Activated CD8-positive, alpha-beta memory T cell treated with anti-CD3 and anti-CD28 coated beads, Interleukin-2, amount 50 U/mL, for 24 hours (primary cell): Measurements from ENCODE around the gene CHST1.

Experiments used
- DNase-seq: peaks from one replicate; pipeline ENCODE4 v3.0.0-alpha.2; 2020; ENCODE audit errors: extremely low read depth

The CHST1 gene, protein sequence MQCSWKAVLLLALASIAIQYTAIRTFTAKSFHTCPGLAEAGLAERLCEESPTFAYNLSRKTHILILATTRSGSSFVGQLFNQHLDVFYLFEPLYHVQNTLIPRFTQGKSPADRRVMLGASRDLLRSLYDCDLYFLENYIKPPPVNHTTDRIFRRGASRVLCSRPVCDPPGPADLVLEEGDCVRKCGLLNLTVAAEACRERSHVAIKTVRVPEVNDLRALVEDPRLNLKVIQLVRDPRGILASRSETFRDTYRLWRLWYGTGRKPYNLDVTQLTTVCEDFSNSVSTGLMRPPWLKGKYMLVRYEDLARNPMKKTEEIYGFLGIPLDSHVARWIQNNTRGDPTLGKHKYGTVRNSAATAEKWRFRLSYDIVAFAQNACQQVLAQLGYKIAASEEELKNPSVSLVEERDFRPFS

DNA sequence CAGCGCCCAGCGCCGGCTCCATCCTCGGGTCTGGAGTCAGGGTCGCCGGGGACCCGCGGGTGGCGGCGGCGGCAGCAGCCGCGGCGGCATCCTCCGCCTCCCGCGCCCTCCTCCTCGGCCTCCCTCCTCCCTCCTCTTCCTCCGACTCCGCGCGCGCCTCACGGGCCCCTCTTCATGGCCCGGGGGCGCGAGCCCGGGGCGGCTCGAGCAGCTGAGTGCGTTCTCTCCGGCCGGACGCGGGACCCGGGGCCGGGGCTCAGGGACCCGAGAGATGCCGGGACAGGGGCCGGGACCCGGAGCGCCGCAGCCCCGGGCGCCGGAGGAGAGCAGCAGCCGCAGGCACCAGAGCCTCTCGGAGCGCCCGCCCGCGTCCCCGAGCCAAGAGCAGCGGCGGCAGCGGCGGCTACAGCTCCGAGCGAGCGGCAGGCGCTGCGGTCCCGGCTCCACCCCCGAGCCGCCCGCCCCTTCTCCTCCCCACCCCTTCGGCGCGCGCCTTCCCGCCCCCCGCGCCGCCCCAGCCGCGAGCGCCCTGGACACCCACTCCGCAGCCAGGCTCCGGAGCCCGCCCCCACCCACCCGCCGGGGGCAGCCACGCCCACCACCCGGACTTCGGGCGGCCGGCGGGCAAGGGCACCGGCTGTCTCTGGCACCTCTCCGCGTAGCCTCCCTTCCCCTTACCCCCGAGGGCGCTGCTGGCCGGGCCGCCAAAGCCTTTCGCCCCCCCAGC, at the start of gene CHST1:
CHST1 (minus strand) TSS at position 417 of the 727 bp plus-strand sequence. CDS start 14,699 bp downstream, outside the sequence.
- no peak for DNase-seq

DNA sequence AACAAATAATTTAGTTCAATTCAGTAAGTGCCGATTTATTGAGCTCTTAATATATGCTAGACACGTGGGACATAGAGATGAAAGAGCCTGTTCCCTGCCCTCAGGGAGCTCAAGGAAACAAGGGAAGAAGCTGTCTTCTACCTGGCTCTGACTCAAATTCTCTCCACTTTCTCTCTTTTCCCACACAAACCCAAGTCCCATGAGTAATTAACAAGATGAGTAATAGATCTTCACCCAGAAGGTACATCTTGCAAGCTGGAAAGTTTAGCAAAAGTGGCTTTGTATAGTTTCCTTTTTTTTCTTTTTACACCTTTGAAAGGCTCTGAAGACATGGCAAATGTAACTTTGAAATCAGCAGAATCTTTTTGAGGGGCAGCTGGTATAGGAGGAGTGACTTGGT, 48.2 kb upstream of the CHST1 start:
- DNase-seq: no peak

DNA sequence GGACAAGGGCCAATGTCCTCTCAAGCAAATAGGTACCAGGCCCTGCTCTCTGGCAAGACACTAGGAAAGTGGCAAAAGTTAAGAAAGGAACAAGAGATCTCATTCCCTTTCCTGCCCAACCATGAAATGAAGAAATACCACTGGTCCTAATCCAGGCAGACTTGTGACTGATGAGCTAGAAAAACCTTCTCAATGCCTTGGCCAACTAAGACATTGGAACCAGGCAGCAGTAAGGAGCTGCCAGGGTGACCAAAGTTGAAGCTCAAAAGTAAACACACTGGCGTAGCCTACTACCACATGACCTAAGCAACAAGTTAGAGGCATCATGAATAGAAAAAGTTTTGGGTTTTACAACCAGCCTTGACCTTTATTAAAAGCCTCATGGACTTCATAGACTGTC, 45.1 kb upstream of the CHST1 start:
- DNase-seq: no peak

DNA sequence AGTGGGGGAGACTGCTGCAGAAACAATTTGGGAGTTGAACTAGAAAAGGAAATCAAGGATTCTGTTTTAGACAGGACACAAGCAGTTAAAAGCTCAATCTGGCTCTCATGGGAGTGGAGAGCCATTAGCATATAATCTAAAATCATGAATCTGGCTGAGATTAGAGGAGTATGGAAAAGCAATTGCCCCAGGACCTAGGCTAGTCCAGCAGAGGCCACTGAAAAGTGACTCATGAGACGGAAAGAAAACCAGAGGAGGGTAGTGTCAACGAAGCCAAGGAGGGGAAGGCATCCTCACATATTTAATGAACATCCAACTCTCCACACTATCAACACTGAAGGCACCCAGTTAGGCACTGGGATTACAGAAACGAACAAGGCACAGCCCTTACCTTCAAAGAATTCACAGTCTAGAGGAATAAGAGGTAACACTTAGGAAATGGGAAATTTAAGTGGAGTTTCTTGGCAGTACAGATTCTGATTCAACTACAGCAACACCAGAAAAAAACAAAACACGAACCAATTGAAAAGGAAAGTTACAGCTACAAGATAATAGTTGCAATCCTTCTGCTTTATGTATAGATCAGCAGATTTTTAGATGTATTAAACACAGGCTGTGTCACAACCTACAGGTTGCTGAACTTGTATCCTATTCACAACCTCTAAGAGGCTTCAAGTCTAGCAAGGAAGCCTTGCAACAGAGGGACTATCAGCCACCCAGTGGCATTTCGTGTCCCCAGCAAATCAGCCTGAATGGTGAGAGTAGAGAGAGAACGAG, 43.7 kb upstream of the CHST1 start:
- no peak for DNase-seq

DNA sequence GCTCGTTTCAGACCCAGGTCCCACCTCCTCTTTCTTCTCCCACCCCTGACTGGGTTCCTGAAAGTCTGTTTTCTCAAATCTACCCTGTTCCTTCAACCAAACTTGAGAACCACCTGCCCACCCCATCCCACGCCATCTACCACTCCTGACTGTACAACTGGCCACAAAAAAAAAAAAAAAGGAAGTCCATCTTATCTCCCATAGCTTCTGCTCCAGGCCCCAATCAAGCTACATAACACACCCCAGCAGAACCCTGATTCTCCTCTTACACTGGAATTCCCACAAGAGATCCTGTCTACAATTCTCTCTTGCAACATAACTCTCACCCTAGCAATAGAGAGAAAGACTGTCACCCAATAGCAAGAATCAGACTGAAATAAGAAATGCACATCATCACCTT, 39.2 kb upstream of the CHST1 start:
- DNase-seq: no peak

DNA sequence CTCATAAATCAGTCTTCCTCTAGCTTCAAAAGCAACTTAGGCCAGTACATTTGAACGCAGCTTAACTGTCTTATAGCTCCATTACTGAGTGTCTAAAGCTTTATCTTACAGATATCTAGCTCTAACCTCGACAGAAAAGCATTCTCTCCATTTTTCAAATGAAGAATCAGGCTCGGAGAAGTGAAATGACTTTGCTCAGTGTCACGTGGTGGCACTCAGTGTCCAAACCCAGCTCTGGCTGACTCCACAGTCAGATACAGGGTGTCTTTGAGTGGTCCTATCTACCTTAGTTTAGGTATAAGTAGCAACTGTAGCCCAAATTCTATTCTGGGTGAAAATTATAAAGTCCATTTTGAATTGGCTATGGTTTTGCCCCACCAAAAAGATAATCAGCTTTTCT, 38.7 kb upstream of the CHST1 start:
- no peak for DNase-seq

DNA sequence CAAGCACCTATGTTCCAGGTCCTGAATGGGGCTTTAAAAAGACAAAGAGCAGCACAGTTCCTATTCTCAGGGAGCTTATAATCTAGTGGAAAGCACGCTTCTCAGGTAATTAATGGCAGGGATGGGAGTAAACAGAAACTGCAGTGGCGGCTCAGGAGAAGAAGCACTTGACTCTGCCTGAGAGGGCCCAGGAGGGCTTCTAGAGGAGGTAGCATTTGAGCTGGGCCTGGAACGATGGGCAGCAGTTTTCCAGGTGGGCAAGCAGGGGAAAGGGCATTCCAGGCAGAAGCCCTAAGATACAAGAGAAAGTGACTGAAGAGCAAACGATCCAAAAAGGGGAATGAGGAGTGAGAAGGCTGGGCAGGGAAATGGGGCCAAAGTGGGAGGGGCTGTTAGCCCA, 37.1 kb upstream of the CHST1 start:
- DNase-seq: no peak

DNA sequence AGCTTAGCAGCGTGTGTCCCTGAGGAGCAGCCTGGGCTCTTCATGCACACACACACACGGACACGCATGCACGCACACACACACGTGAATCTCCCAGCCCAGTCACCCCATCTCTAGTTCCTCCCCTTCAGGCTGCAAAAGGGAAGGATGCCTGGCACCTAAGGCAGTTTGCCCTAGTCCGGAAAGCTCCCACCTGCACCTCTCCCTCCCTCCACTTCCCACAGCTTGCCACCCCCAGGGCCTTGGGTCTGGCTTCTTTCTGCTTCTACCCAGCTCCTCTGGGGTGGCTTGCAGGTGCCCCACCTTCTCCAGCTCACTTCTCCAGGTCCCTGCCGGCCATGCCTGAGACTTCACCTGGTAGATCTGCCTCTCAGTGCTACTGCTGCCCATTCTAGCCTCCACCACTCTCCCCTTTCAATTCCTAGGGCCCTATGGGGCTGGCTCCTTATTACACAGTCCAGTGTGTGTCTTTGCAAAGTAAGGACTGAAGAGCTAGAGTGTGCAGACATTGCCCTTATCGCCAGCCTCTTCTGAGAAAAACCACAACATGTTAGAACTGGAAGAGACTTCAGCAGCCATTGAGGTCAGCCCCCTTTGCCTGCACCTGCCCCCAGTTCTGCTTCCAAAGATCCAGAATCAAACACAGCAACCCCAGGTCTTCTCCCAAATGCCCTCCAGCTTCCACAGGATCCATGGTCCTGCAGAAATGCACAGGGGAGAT, 33.5 kb upstream of the CHST1 start:
- DNase-seq: no peak

DNA sequence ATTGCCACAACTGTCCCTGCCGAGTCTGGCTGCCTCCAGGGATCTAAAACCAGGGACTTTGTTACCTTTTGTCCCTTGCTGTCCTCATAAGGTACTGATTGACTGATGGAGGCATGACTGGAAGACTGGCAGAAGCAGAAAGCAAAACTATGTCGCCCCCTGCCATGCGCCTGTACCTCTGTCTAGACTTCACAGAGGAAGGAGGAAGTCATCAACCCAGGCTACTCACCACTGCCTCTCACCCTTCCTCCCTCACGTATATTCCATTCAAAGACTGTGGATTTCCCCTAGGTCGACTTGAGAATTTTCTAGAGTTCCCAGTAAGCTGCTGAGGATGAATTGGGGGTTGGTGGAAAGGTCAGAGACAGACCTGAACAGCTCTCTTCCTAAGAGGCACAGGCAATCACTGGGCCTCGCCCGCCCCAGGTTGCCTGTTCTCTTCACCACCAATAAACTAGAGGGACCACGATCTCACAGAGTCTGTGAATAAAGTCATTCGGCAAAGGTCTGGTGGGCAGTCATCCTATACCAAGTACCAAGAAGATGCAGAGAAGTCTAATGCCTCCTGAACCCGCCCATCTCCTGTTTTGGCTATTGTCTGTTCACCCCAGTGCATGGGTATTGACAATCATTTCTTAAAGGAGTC, 27.5 kb upstream of the CHST1 start:
- no peak for DNase-seq

DNA sequence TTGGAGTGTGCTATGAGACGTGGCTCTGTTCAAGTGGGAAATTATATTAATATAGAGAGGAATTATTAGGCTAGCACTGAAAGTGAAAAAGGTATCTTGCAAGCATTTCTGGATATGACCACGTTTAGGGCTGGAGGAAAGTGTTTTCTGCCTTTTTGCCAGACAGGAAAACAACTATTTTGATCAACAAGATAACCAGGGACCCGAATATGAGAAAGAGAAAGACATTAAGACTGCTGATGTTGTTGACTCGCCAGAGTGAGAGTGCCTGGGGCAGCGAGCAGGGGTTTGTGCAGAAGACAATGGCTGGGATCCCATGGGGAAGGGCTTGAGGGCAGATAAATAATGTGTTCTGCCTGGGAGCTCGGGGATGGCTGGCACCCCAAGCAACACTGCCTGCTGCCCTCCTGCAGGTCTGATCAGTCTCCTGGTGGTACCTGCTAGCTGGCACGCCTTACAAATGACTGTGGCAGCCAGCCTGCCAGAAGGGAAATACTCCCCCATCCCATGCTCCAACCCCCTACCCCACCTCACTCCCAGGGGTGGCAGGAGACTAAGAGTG, 23.1 kb upstream of the CHST1 start:
- DNase-seq: no peak

DNA sequence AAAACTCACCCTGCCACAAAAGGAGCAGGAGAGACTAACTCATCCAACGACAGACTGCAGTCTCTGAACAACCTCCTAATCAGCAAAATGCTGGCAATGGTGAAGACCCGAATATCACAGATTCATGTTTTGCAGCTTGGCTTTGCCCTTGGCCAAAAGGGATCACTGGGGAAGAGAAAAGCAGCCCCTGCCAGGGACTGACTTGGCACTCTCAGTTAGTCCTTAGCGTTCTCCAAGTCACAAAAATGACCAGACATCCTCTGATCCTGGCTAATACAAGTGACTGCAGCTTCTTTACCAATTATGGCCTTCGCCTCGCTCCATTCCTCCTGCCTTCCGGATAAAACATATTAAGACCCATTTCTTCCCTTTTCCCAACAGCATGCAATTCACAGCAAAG, 22.4 kb upstream of the CHST1 start:
- DNase-seq: no peak

DNA sequence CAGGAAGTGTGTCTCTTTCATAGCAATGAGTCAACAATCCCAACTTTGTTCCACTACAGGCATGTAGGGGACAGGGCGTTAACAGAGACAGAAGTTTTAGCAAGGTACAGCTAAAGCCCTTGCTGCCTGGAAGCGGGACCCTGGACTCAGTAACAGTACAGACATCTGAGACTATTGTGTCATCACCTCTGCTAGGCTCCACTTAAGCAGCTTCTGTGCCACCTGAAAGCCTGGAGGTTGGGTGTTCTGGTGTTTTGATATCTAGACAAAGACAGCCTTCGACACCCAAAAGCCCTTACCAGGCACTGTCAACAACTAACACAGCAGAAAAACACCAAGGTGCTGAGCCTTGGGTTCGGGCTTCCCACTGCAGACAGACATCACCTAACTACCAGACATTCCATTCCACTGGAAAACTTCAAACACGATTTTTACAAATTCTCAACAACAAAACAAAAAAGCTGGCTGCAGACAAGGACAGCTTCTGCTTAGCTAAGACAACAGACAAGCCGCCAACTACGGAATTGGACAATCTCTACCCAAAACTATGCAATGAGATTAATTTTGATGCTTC, 20.6 kb upstream of the CHST1 start:
- DNase-seq: no peak

DNA sequence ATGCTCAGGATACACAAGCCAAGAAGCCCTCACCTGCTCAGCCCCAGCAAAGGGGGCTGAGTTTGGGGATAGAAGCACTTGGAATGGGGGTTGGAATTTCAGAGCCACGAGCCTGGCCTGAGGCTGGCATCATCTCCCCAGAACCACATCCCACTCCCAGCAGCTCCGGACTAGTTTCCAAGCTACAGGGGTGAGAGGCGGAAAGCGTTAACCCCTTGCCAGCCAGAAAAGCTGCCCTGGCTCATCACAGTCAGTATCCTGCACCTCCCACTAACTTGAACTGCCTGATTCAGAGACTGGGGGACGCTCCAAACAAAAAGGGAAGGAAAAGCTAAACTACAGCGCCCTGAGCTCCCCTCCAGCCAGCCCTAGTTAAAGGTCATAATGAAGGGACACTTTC, 19.0 kb upstream of the CHST1 start:
- no peak for DNase-seq

DNA sequence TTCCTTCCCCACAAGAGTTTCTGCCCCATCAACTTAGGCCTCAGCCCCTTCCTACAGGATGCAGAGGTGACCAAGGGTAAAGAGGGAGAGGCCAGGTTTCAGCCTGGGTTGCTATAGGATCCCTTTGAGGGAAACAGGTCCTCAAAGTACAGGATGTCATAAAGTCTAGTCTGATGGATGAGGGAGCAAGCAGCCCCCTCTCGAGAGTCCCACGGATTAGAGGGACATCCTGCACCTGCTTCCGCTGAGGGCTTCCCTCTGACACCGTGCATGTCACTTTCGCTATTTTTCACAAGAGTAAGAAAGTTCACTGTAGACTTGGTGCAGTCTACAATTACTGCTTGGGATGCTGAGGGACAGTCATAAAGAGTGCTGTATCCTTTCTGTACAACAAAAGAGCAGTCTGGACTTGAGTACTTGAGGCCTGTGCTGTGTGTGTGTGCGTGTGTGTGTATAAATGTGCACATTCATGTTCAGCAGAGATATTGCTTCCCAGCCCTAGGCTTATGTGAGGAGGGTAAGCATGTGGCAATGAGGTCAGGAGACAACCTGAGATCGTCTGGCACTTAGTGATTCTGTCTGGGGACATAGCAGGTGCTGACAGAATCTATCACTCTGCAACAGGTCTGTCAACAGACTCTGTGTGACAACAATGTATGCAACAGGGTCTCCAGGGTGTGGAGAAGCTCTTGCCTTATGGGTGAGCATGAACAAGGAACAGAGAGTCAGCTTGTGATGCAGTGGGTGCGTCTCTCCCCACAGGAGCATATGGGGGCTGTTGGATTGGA, 18.0 kb upstream of the CHST1 start:
- DNase-seq: no peak

DNA sequence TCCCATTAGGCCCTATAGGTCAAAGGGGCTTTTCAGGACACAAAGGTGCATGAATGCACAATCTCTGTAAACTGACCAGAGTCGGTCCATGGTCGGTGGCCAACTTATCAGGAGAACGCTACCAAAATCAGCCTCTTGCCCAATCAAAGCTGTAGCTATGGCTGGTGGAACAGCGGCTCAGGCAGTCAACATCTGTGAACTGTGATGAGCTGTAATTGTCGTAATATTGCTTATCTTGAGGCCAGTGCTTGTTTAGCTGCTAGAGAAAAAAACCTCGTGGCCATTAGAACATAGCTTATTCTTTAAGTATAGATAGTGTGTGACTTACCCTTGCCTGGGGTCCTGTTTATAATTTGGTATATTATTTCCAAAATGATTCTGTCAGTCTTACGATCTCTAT, 14.4 kb upstream of the CHST1 start:
- DNase-seq: no peak

DNA sequence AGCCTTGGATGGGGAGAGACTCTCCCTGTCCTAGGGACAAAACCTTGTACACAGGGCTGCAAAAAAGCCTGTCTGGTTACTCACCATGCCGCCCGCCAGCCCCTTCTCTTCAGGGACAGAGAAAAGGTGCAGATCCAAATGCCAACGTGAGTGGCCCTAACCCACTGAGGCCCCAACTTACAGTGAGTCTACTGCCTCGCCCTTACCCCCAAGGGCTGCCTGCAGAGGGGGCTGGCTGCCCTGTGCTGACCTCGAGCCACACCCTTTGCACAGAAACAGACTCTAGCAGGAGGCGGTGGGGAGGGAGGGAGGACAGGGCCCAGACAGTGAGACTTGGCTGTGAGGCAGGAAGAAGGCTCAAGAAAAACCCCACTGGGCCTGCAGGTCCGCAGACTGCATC, 13.6 kb upstream of the CHST1 start:
- DNase-seq: no peak

DNA sequence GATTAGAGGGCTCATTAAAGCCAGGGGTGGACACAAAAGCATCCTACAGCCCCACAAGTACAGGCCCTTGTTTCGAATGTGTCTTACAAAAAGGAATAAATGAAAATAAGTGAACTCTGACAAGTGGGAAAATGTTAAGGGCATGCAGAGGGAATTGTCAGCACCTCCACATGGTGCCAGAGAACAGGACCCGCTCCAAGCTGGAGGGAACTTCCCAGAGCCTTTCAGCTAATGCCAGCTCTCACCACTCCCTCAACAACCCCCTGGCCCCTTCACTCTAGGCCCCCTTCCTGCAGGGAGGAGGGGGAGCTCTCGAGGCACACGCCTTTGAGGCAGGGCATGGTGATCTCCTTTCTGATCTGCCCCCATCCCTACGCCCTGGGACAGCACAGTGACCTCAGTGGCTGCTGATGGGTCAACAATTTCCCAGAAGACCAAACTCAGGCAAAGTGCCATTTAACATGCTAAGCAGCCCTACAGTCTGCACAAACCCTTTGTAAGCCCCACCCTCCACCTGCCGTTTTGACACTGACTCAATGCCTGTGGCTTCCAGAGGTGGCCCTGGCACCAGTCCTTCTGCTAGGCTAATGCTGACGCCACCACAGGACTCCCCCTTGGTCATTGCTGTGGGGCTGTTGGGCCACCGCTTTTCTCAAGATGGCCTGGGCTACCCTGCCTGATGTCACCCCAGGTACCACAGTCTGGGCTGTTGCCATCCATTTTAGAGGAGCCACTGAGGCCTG, 12.5 kb upstream of the CHST1 start:
- no peak for DNase-seq

DNA sequence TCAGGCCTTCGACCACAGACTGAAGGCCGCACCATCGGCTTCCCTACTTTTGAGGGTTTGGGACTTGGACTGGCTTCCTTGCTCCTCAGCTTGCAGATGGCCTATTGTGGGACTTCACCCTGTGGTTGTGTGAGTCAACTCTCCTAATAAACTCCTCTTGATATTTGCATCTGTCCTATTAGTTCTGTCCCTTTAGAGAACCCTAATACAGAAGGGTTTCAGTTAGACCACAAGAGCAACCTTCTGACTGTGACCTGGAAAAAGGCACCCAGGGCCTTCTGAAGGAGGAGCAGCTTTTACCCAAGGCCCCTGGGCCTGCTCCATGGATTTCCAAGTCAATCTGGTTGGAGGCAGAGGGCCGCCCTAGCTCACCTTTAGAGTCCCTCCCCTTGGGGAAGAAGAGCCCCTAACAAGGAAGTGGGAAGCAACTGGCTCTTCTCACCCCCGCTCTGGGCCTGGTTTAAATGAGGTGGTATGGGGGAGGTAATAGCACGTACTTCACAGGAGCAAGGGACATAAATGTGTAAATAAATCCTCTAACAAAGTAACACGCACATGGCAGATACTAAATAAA, 11.2 kb upstream of the CHST1 start:
- DNase-seq: no peak

DNA sequence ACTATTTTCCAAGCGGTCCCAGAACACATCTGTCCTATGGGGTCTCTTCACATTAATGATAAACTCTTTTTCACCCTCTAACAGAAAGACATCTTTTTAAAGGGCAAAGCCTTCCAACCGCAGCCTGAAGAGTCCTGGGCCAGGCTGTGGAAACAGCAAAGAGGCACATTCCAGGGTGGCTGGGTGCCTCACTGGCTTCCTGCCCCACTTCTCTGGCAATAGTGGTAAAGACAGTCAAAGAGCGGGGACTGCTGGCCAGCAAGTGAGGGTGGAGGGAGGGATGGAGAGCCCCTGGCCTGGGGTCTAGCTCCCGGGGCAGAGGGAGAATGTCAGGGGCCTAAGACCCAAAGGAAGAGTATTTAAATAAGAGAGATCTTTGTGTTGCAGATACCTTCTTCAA, 10.2 kb upstream of the CHST1 start:
- DNase-seq: no peak
